ENCODE measurements around the gene NEXN.
"Not testable (repeated sequence)": the region's sequence is repeated elsewhere in the genome, so short reads cannot be mapped to it uniquely, and the experiment has no call there.

DNA sequence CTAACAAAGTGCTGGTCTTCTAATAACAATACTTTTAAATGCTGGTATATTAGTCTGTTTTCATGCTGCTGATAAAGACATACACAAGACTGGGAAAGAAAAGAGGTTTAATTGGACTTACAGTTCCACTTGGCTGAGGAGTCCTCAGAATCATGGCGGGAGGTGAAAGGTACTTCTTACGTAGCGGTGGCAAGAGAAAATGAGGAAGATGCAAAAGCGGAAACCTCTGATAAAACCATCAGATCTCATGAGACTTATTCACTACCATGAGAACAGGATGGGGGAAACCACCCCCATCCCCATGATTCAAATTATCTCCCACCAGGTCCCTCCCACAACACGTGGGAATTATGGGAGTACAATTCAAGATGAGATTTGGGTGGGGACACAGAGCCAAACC is 30.5 kb downstream of the NEXN start:
- TF ChIP-seq, protein P1, sequence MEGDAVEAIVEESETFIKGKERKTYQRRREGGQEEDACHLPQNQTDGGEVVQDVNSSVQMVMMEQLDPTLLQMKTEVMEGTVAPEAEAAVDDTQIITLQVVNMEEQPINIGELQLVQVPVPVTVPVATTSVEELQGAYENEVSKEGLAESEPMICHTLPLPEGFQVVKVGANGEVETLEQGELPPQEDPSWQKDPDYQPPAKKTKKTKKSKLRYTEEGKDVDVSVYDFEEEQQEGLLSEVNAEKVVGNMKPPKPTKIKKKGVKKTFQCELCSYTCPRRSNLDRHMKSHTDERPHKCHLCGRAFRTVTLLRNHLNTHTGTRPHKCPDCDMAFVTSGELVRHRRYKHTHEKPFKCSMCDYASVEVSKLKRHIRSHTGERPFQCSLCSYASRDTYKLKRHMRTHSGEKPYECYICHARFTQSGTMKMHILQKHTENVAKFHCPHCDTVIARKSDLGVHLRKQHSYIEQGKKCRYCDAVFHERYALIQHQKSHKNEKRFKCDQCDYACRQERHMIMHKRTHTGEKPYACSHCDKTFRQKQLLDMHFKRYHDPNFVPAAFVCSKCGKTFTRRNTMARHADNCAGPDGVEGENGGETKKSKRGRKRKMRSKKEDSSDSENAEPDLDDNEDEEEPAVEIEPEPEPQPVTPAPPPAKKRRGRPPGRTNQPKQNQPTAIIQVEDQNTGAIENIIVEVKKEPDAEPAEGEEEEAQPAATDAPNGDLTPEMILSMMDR (IDR thresholded peaks at IDR 0.05; ENCODE audit: low read depth, low read length) = not testable (repeated sequence)
- TF ChIP-seq EZH2phosphoT487 (IDR thresholded peaks at IDR 0.05; ENCODE audit: low read depth) = not testable (repeated sequence)
